Neuronal stem cell (in vitro differentiated cells): ENCODE data around the gene POLN.
"Not testable (repeated sequence)": the region's sequence is repeated elsewhere in the genome, so short reads cannot be mapped to it uniquely, and the experiment has no call there.

Experiments
- DNase-seq: peaks from one replicate; pipeline ENCODE4 v3.0.0-alpha.2; 2013; ENCODE audit warnings: low spot score
- H2AFZ ChIP-seq: one replicate; pipeline ENCODE4 v1.6.1; 2013; ENCODE audit warnings: mild to moderate bottlenecking, low read length, inconsistent platforms
- H2AK5ac ChIP-seq: 2 replicates; pipeline ENCODE4 v1.6.1; 2013; ENCODE audit warnings: low read depth, mild to moderate bottlenecking, inconsistent platforms, low read length, moderate library complexity, mixed read lengths
- H2BK120ac ChIP-seq: 2 replicates; pipeline ENCODE4 v1.6.1; 2013; ENCODE audit warnings: low read depth, mild to moderate bottlenecking, inconsistent platforms, low read length, moderate library complexity, mixed read lengths
- H2BK12ac ChIP-seq: one replicate; pipeline ENCODE4 v1.6.1; 2013; ENCODE audit warnings: low read length, inconsistent platforms
- H2BK15ac ChIP-seq: 2 replicates; pipeline ENCODE4 v1.6.1; 2013; ENCODE audit warnings: mild to moderate bottlenecking, low read length, inconsistent platforms, mixed read lengths
- H2BK5ac ChIP-seq: one replicate; pipeline ENCODE4 v1.6.1; 2013; ENCODE audit warnings: inconsistent platforms, mild to moderate bottlenecking, low read length, moderate library complexity
- H3K14ac ChIP-seq: one replicate; pipeline ENCODE4 v1.6.1; 2013; ENCODE audit warnings: low read length, inconsistent platforms
- H3K18ac ChIP-seq: 2 replicates; pipeline ENCODE4 v1.6.1; 2013; ENCODE audit warnings: low read length, inconsistent platforms
- H3K23ac ChIP-seq: 2 replicates; pipeline ENCODE4 v1.6.1; 2013; ENCODE audit warnings: low read depth, mild to moderate bottlenecking, mixed read lengths, low read length, inconsistent platforms; ENCODE audit not compliant: poor library complexity
- H3K27ac ChIP-seq: replicated peaks from 3 replicates; pipeline ENCODE4 v1.5.1; 2013; ENCODE audit warnings: low read length, inconsistent platforms
- H3K27me3 ChIP-seq, 3 experiments: 2 replicates each; pipeline ENCODE4 v1.6.1; 2013; ENCODE audit warnings: low read length in 3 of 3, mild to moderate bottlenecking in 2 of 3, inconsistent platforms in 1 of 3, low read depth in 1 of 3, mixed read lengths in 1 of 3, moderate library complexity in 1 of 3; ENCODE audit not compliant: control insufficient read depth in 3 of 3, insufficient read depth in 3 of 3
- H3K36me3 ChIP-seq, 2 donors: replicated peaks in 1 of 2; 2 replicates each; pipeline ENCODE4 v1.6.1; 2013; ENCODE audit warnings: low read length in 2 of 2; ENCODE audit not compliant: control insufficient read depth in 2 of 2, insufficient read depth in 2 of 2
- H3K4ac ChIP-seq: 2 replicates; pipeline ENCODE4 v1.6.1; 2013; ENCODE audit warnings: inconsistent platforms, mild to moderate bottlenecking, low read length, moderate library complexity
- H3K4me1 ChIP-seq, 2 donors: 1 replicate in 1 of 2; 2 replicates in 1 of 2; pipeline ENCODE4 v1.6.1; 2013; ENCODE audit warnings: low read length in 2 of 2, low read depth in 1 of 2; ENCODE audit not compliant: control insufficient read depth in 2 of 2, insufficient read depth in 1 of 2
- H3K4me2 ChIP-seq: one replicate; pipeline ENCODE4 v1.6.1; 2013; ENCODE audit warnings: mild to moderate bottlenecking, low read length, inconsistent platforms; ENCODE audit not compliant: insufficient read depth, poor library complexity, severe bottlenecking
- H3K4me3 ChIP-seq, 2 donors: 2 replicates each; pipeline ENCODE4 v1.5.1; 2013; ENCODE audit warnings: low read length in 2 of 2, mild to moderate bottlenecking in 2 of 2, inconsistent platforms in 1 of 2, moderate library complexity in 1 of 2
- H3K79me1 ChIP-seq: one replicate; pipeline ENCODE4 v1.6.1; 2013; ENCODE audit warnings: low read depth, mild to moderate bottlenecking, inconsistent platforms, low read length, moderate library complexity
- H3K9ac ChIP-seq: one replicate; pipeline ENCODE4 v1.6.1; 2013; ENCODE audit warnings: mild to moderate bottlenecking, low read depth, low read length, inconsistent platforms; ENCODE audit not compliant: poor library complexity
- H3K9me3 ChIP-seq, 2 donors: replicated peaks in 1 of 2; 2 replicates each; pipeline versions ENCODE3 to v1.6.1; 2013; ENCODE audit warnings: low read length in 2 of 2, mild to moderate bottlenecking in 2 of 2, inconsistent platforms in 1 of 2, low read depth in 1 of 2, mixed read lengths in 1 of 2, moderate library complexity in 1 of 2; ENCODE audit not compliant: control insufficient read depth in 2 of 2, insufficient read depth in 1 of 2
- H4K8ac ChIP-seq: one replicate; pipeline ENCODE4 v1.6.1; 2013; ENCODE audit warnings: low read depth, mild to moderate bottlenecking, inconsistent platforms, low read length, moderate library complexity
- H4K91ac ChIP-seq: one replicate; pipeline ENCODE4 v1.6.1; 2013; ENCODE audit warnings: low read length, low read depth, mild to moderate bottlenecking, inconsistent platforms; ENCODE audit not compliant: poor library complexity
- WGBS, 2 donors: extraction: QIAGEN DNeasy Blood & Tissue Kit; methylation state at CpG; one replicate each; pipeline ENCODE4 v1.1.7; 2013; ENCODE audit warnings: missing lambda C conversion rate in 2 of 2, mixed read lengths in 1 of 2; ENCODE audit not compliant: insufficient read length in 2 of 2, insufficient replicate concordance in 1 of 2; ENCODE audit errors: extremely low coverage in 2 of 2; 5-methylcytosine and 5-hydroxymethylcytosine counted together

Gene POLN

DNA sequence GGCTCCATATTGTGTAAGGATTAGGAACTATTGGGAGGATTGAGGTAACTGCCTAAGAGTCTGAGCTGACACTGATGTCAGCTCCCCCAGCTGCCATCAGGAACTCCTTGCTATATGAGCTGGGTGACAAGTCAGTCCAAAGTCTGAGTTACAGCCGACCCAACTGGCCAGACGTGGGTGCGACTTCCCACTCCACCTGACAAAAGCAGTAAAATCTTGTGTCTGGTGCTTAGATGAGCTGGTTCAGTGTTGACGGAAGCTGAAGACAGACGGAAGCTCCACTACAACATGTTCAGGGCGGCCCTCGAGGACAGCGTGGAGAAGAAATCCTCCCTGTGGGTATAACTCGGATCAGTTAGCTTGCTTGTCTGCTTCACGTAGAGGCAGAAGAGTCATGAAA, 205.6 kb downstream of the POLN start:
- peaks cover 10 to 20% (median 17%) of the 10 kb centered on the region in 3 experiments for H3K27me3 ChIP-seq
- H2AK5ac ChIP-seq: no peak overlapping the region
- H3K9ac ChIP-seq: no peak overlapping the region
- H2BK15ac ChIP-seq: no peak overlapping the region
- no peaks in the 10 kb centered on the region for H3K36me3 ChIP-seq
- H2BK5ac ChIP-seq: no peak overlapping the region
- H2BK120ac ChIP-seq: no peak overlapping the region
- DNase-seq: no peak
- WGBS, 2 donors: no CpG with 5 or more reads among the region's 10 CpGs
- no peak overlapping the region for H2BK12ac ChIP-seq
- no peak overlapping the region for H4K91ac ChIP-seq
- no peak overlapping the region for H3K27ac ChIP-seq
- H2AFZ ChIP-seq: no peak overlapping the region
- no peak overlapping the region for H3K18ac ChIP-seq
- no peak overlapping the region for H3K4me3 ChIP-seq
- H3K14ac ChIP-seq: no peak overlapping the region
- H4K8ac ChIP-seq: no peak overlapping the region
- H3K23ac ChIP-seq: no peak overlapping the region
- H3K79me1 ChIP-seq: no peaks in the 10 kb centered on the region
- H3K4ac ChIP-seq: no peak overlapping the region
- peaks cover 0 to 5% of the 10 kb centered on the region in 2 donors for H3K9me3 ChIP-seq
- no peak overlapping the region for H3K4me2 ChIP-seq
- no peaks in the 10 kb centered on the region for H3K4me1 ChIP-seq

- H2BK5ac ChIP-seq, H3K9ac ChIP-seq, H3K79me1 ChIP-seq, H3K4me1 ChIP-seq, H2BK12ac ChIP-seq, H3K4me3 ChIP-seq, H2AFZ ChIP-seq, H4K91ac ChIP-seq, H2BK15ac ChIP-seq, H3K27me3 ChIP-seq, DNase-seq, H3K4me2 ChIP-seq, H3K4ac ChIP-seq, H3K23ac ChIP-seq, H3K14ac ChIP-seq, H2AK5ac ChIP-seq, H4K8ac ChIP-seq, H3K27ac ChIP-seq, H3K9me3 ChIP-seq, H3K36me3 ChIP-seq, H3K18ac ChIP-seq, H2BK120ac ChIP-seq: not testable (repeated sequence)
Measured at GRCh38 chr4:2031161-2031560, 210.8 kb downstream of the POLN start.

DNA sequence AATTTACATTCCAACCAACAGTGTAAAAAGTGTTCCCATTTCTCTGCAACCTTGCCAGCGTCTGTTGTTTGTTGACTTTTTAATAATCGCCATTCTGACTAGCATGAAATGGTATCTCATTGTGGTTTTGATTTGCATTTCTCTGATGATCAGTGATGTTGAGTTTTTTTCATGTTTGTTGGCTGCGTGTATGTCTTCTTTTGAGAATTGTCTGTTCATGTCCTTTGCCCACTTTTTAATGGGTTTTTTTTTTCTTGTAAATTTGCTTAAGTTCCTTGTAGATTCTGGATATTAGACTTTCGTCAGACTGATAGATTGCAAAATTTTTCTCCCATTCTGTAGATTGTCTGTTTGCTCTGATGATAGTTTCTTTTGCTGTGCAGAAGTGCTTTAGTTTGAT, 214.8 kb downstream of the POLN start:
- not testable (repeated sequence) for H4K8ac ChIP-seq, H2BK15ac ChIP-seq

GRCh38 chr4:2025817-2026216, 216.1 kb downstream of the POLN start:
- no peak overlapping the region for H3K18ac ChIP-seq
- H2BK12ac ChIP-seq: no peak overlapping the region

More for the DNA sequence above, 214.8 kb downstream of the POLN start:
- not testable (repeated sequence) for H2BK5ac ChIP-seq, H3K4ac ChIP-seq, H3K9ac ChIP-seq, H3K23ac ChIP-seq, DNase-seq, H3K36me3 ChIP-seq, H3K4me3 ChIP-seq, H3K27me3 ChIP-seq, H2AFZ ChIP-seq, H2BK12ac ChIP-seq, H2BK120ac ChIP-seq, H3K4me1 ChIP-seq, H2AK5ac ChIP-seq, H3K18ac ChIP-seq, H3K14ac ChIP-seq, H3K79me1 ChIP-seq, H4K91ac ChIP-seq, H3K27ac ChIP-seq, H3K4me2 ChIP-seq
- WGBS, 2 donors: no CpG with 5 or more reads among the region's 4 CpGs
- peaks cover 3 to 10% of the 10 kb centered on the region in 2 donors for H3K9me3 ChIP-seq

More at GRCh38 chr4:2025817-2026216, 216.1 kb downstream of the POLN start:
- no peak overlapping the region for H3K23ac ChIP-seq
- no peak overlapping the region for H2BK120ac ChIP-seq
- no peak overlapping the region for H2BK5ac ChIP-seq
- no peak overlapping the region for H3K14ac ChIP-seq
- H4K91ac ChIP-seq: no peak overlapping the region
- peaks cover 0 to 3% of the 10 kb centered on the region in 2 donors for H3K4me1 ChIP-seq
- H3K79me1 ChIP-seq: no peaks in the 10 kb centered on the region
- H3K27ac ChIP-seq: no peak overlapping the region
- H3K36me3 ChIP-seq: no peaks in the 10 kb centered on the region
- H2BK15ac ChIP-seq: no peak overlapping the region
- H2AK5ac ChIP-seq: no peak overlapping the region
- peaks cover 3 to 10% of the 10 kb centered on the region in 2 donors for H3K9me3 ChIP-seq
- H4K8ac ChIP-seq: no peak overlapping the region
- no peak overlapping the region for H3K4me3 ChIP-seq
- no peak overlapping the region for H2AFZ ChIP-seq
- DNase-seq: no peak
- no peak overlapping the region for H3K4ac ChIP-seq
- no peak overlapping the region for H3K4me2 ChIP-seq
- no peak overlapping the region for H3K9ac ChIP-seq
- H3K27me3 ChIP-seq: no peaks in the 10 kb centered on the region
